ENCODE measurements around the gene BRD2. TPM values are rescaled to one million over a fixed set of nuclear protein-coding genes. Genes with fewer than 3 reads are reported as not detected.
A peak's percentile ranks its signal among the peaks of the same experiment; 100 is the strongest.

Gene BRD2
- total RNA-seq, 1 donor from 2014 or later, result 234 TPM

GRCh38 chr6:32970413-32971241 is 2.2 kb downstream of the BRD2 start:
- peaks cover 68% of the 10 kb centered on the region for H3K79me2 ChIP-seq (ENCODE audit: insufficient read depth, low read length)
- peak overlapping the region; percentile 99 for H3K9ac ChIP-seq (ENCODE audit: low read length)
- FAIRE-seq (no peak), DNase-seq (ENCODE audit: low read depth) (peak; percentile 83)
- peak overlapping the region; percentile 94 for H3K4me2 ChIP-seq (ENCODE audit: low read length)
- no peak for TF ChIP-seq EZH2 (IDR thresholded peaks at IDR 0.05; ENCODE audit: insufficient read depth, low read length)
- TF ChIP-seq, protein P1, sequence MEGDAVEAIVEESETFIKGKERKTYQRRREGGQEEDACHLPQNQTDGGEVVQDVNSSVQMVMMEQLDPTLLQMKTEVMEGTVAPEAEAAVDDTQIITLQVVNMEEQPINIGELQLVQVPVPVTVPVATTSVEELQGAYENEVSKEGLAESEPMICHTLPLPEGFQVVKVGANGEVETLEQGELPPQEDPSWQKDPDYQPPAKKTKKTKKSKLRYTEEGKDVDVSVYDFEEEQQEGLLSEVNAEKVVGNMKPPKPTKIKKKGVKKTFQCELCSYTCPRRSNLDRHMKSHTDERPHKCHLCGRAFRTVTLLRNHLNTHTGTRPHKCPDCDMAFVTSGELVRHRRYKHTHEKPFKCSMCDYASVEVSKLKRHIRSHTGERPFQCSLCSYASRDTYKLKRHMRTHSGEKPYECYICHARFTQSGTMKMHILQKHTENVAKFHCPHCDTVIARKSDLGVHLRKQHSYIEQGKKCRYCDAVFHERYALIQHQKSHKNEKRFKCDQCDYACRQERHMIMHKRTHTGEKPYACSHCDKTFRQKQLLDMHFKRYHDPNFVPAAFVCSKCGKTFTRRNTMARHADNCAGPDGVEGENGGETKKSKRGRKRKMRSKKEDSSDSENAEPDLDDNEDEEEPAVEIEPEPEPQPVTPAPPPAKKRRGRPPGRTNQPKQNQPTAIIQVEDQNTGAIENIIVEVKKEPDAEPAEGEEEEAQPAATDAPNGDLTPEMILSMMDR (IDR thresholded peaks at IDR 0.05; ENCODE audit: insufficient read depth, low read depth, low read length), result no peak
- peaks cover 36% of the 10 kb centered on the region for H4K20me1 ChIP-seq (ENCODE audit: insufficient read depth, low read length)
- no peak overlapping the region for H2AFZ ChIP-seq (ENCODE audit: low read depth, low read length)
- Mint-ChIP-seq H3K27me3 (ENCODE audit: low read depth, unreplicated experiment) (no peaks in the 10 kb centered on the region), H3K4me3 (ENCODE audit: unreplicated experiment) (peak overlapping the region; percentile 100), H3K36me3 (ENCODE audit: low read depth, unreplicated experiment) (peaks cover 30% of the 10 kb centered on the region), H3K27ac (ENCODE audit: unreplicated experiment) (peak overlapping the region; percentile 100), H3K4me1 (ENCODE audit: low read depth, unreplicated experiment) (peaks cover 21% of the 10 kb centered on the region), H3K9me3 (ENCODE audit: unreplicated experiment) (no peaks in the 10 kb centered on the region)
- H3K4me3 ChIP-seq (ENCODE audit: insufficient read depth, low read depth, low read length), result peak overlapping the region; percentile 97
- H3K4me1 ChIP-seq (ENCODE audit: insufficient read depth, low read length), result peaks cover 17% of the 10 kb centered on the region
- no peaks in the 10 kb centered on the region for H3K9me3 ChIP-seq (ENCODE audit: insufficient read depth, low read depth, low read length)
- peak overlapping the region; percentile 100 for H3K27ac ChIP-seq (ENCODE audit: low read depth, low read length)
- peaks cover 21% of the 10 kb centered on the region for H3K36me3 ChIP-seq (ENCODE audit: insufficient read depth, low read length)
- H3K27me3 ChIP-seq (ENCODE audit: insufficient read depth, low read length), result no peaks in the 10 kb centered on the region

GRCh38 chr6:32971242-32971580 is 2.8 kb downstream of the BRD2 start:
- Mint-ChIP-seq H3K4me1 (ENCODE audit: low read depth, unreplicated experiment) (peaks cover 21% of the 10 kb centered on the region), H3K27ac (ENCODE audit: unreplicated experiment) (peak overlapping the region; percentile 99), H3K27me3 (ENCODE audit: low read depth, unreplicated experiment) (no peaks in the 10 kb centered on the region), H3K36me3 (ENCODE audit: low read depth, unreplicated experiment) (peaks cover 31% of the 10 kb centered on the region), H3K4me3 (ENCODE audit: unreplicated experiment) (peak overlapping the region; percentile 100), H3K9me3 (ENCODE audit: unreplicated experiment) (no peaks in the 10 kb centered on the region)
- Histone ChIP-seq H3K27me3 (ENCODE audit: insufficient read depth, low read length) (no peaks in the 10 kb centered on the region), H3K4me2 (ENCODE audit: low read length) (peak overlapping the region; percentile 94), H3K4me1 (ENCODE audit: insufficient read depth, low read length) (peaks cover 23% of the 10 kb centered on the region), H3K27ac (ENCODE audit: low read depth, low read length) (peak overlapping the region; percentile 100), H3K4me3 (ENCODE audit: insufficient read depth, low read depth, low read length) (peak overlapping the region; percentile 97), H3K36me3 (ENCODE audit: insufficient read depth, low read length) (peaks cover 27% of the 10 kb centered on the region), H3K79me2 (ENCODE audit: insufficient read depth, low read length) (peaks cover 74% of the 10 kb centered on the region), H4K20me1 (ENCODE audit: insufficient read depth, low read length) (peaks cover 42% of the 10 kb centered on the region), H3K9ac (ENCODE audit: low read length) (peak overlapping the region; percentile 99), H2AFZ (ENCODE audit: low read depth, low read length) (no peak overlapping the region), H3K9me3 (ENCODE audit: insufficient read depth, low read depth, low read length) (no peaks in the 10 kb centered on the region)
- TF ChIP-seq EZH2 (IDR thresholded peaks at IDR 0.05; ENCODE audit: insufficient read depth, low read length), result no peak
- TF ChIP-seq, protein P1 (IDR thresholded peaks at IDR 0.05; ENCODE audit: insufficient read depth, low read depth, low read length), result no peak
- DNase-seq (ENCODE audit: low read depth) (no peak), FAIRE-seq (no peak)

Data from astrocyte (in vitro differentiated cells and primary cell).